ENCODE results near the gene MRPL53. TPM values are rescaled to one million over a fixed set of nuclear protein-coding genes. Genes with fewer than 3 reads are reported as not detected.

MRPL53 gene
- total and polyA plus RNA-seq, 2 of the 13 experiments (the other 11 are each of a cell fraction or from before 2014, with no cell fraction given) = 34.3 to 51.9 TPM

- TF ChIP-seq ARID2 (CRISPR knock-in tag; IDR thresholded peaks at IDR 0.05; ENCODE audit: borderline replicate concordance) = peak; percentile 92
- no peak for TF ChIP-seq CREB1 (IDR thresholded peaks at IDR 0.05)
- TF ChIP-seq CREB1 (CRISPR knock-in tag; IDR thresholded peaks at IDR 0.05) = no peak
- no peak for TF ChIP-seq U2AF1 (optimal IDR thresholded peaks at IDR 0.05; ENCODE audit: low read depth, low read length)
- no peak for TF ChIP-seq MNT (IDR thresholded peaks at IDR 0.05)
- TF ChIP-seq NBN (conservative IDR thresholded peaks at IDR 0.05) = no peak
- TF ChIP-seq PHF5A (CRISPR knock-in tag; IDR thresholded peaks at IDR 0.05; ENCODE audit: low read depth, unreplicated experiment) = peak; percentile 54
- TF ChIP-seq, protein P1, sequence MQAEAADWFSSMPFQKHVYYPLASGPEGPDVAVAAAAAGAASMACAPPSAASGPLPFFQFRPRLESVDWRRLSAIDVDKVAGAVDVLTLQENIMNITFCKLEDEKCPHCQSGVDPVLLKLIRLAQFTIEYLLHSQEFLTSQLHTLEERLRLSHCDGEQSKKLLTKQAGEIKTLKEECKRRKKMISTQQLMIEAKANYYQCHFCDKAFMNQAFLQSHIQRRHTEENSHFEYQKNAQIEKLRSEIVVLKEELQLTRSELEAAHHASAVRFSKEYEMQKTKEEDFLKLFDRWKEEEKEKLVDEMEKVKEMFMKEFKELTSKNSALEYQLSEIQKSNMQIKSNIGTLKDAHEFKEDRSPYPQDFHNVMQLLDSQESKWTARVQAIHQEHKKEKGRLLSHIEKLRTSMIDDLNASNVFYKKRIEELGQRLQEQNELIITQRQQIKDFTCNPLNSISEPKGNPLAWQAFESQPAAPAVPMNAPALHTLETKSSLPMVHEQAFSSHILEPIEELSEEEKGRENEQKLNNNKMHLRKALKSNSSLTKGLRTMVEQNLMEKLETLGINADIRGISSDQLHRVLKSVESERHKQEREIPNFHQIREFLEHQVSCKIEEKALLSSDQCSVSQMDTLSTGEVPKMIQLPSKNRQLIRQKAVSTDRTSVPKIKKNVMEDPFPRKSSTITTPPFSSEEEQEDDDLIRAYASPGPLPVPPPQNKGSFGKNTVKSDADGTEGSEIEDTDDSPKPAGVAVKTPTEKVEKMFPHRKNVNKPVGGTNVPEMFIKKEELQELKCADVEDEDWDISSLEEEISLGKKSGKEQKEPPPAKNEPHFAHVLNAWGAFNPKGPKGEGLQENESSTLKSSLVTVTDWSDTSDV (CRISPR knock-in tag; IDR thresholded peaks at IDR 0.05) = no peak
- no peak for TF ChIP-seq ZFYVE20 (CRISPR knock-in tag; IDR thresholded peaks at IDR 0.05; ENCODE audit: borderline replicate concordance, low read depth)
- TF ChIP-seq ZBTB26 (CRISPR knock-in tag; IDR thresholded peaks at IDR 0.05; ENCODE audit: borderline replicate concordance) = peak; percentile 28; the same call in 1 of the 2 replicates
- peak; percentile 12; the same call in 1 of the 2 replicates for TF ChIP-seq ARNT2 (CRISPR knock-in tag; IDR thresholded peaks at IDR 0.05; ENCODE audit: low read depth)
- TF ChIP-seq, protein P2, sequence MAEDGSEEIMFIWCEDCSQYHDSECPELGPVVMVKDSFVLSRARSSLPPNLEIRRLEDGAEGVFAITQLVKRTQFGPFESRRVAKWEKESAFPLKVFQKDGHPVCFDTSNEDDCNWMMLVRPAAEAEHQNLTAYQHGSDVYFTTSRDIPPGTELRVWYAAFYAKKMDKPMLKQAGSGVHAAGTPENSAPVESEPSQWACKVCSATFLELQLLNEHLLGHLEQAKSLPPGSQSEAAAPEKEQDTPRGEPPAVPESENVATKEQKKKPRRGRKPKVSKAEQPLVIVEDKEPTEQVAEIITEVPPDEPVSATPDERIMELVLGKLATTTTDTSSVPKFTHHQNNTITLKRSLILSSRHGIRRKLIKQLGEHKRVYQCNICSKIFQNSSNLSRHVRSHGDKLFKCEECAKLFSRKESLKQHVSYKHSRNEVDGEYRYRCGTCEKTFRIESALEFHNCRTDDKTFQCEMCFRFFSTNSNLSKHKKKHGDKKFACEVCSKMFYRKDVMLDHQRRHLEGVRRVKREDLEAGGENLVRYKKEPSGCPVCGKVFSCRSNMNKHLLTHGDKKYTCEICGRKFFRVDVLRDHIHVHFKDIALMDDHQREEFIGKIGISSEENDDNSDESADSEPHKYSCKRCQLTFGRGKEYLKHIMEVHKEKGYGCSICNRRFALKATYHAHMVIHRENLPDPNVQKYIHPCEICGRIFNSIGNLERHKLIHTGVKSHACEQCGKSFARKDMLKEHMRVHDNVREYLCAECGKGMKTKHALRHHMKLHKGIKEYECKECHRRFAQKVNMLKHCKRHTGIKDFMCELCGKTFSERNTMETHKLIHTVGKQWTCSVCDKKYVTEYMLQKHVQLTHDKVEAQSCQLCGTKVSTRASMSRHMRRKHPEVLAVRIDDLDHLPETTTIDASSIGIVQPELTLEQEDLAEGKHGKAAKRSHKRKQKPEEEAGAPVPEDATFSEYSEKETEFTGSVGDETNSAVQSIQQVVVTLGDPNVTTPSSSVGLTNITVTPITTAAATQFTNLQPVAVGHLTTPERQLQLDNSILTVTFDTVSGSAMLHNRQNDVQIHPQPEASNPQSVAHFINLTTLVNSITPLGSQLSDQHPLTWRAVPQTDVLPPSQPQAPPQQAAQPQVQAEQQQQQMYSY (CRISPR knock-in tag; IDR thresholded peaks at IDR 0.05) = peak; percentile 63; the same call in 1 of the 2 replicates
- no peak for TF ChIP-seq E2F5 (CRISPR knock-in tag; conservative IDR thresholded peaks at IDR 0.05)
- TF ChIP-seq ZFP90 (CRISPR knock-in tag; IDR thresholded peaks at IDR 0.05; ENCODE audit: borderline replicate concordance) = peak; percentile 43
These were observed 14.8 kb downstream of the MRPL53 start (continued) for GRCh38 chr2:74457549-74458131.

Data from HepG2 (cell line).